AG10803 (cell line): ENCODE data around the gene CWC15.

ENCODE experiments used
- DNase-seq: peaks from one replicate; pipeline ENCODE4 v3.0.0; 2010; ENCODE audit warnings: low read depth
- H3K4me3 ChIP-seq: 2 replicates; pipeline ENCODE4 v1.5.1; 2011; ENCODE audit warnings: mild to moderate bottlenecking, low read length, control low read depth
- CTCF ChIP-seq: conservative IDR thresholded peaks from 2 replicates; pipeline ENCODE4 v1.5.1; 2011; ENCODE audit warnings: mild to moderate bottlenecking, low read length, control low read depth, inconsistent platforms

The CWC15 gene

GRCh38 chr11:94972700-94973098 is 657 bp downstream of the CWC15 start:
- TF ChIP-seq CTCF, result no peak
- H3K4me3 ChIP-seq, result peak overlapping the region; percentile 89
- DNase-seq, result no peak

GRCh38 chr11:94968334-94968958 is 4.9 kb downstream of the CWC15 start:
- peak; percentile 85 for TF ChIP-seq CTCF
- DNase-seq, result peak; percentile 78
- no peak overlapping the region for H3K4me3 ChIP-seq

- no peak for DNase-seq
- no peak for TF ChIP-seq CTCF
- no peak overlapping the region for H3K4me3 ChIP-seq
These were observed 8.4 kb downstream of the CWC15 start for GRCh38 chr11:94964934-94965333.

DNA sequence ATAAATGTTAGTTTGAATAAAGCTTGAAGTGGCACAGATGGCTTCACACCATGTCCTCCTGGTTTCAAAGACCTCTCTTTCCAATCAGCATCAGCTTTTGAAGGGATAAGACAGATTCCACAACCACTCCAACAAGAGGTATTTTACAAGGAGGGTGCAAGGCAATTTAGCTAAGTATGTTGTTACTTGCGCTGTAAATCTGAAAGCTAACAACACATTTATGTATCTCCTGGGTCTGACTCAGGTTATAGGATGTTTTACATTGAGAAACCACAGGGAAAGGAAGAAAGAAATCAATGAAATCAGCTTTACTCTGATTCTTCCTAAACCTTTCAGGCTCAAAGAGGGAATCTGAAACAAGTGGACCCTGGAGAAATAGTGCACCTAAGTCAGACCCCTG is 12.1 kb downstream of the CWC15 start:
- DNase-seq, result no peak
- H3K4me3 ChIP-seq, result no peak overlapping the region
- TF ChIP-seq CTCF, result no peak

- no peak for DNase-seq
- no peak overlapping the region for H3K4me3 ChIP-seq
- TF ChIP-seq CTCF, result no peak
These were observed 12.9 kb downstream of the CWC15 start for GRCh38 chr11:94960488-94960887.

- TF ChIP-seq CTCF, result no peak
- no peak overlapping the region for H3K4me3 ChIP-seq
- DNase-seq, result no peak
These were observed 14.2 kb downstream of the CWC15 start for GRCh38 chr11:94959179-94959578.

GRCh38 chr11:94958121-94958696 is 15.1 kb downstream of the CWC15 start:
- H3K4me3 ChIP-seq, result no peak overlapping the region
- DNase-seq, result peak; percentile 61
- no peak for TF ChIP-seq CTCF
